Adipocyte (in vitro differentiated cells): Measurements from ENCODE around the gene PURA.

Experiments
- DNase-seq: peaks from one replicate; pipeline ENCODE4 v3.0.0-alpha.2; 2015; ENCODE audit warnings: low read depth
- H3K27me3 ChIP-seq: replicated peaks from 2 replicates; pipeline ENCODE4 v1.7.0; 2013; ENCODE audit warnings: mild to moderate bottlenecking, low read length, moderate library complexity; ENCODE audit not compliant: control insufficient read depth, insufficient read depth
- H3K36me3 ChIP-seq: 2 replicates; pipeline ENCODE4 v1.7.0; 2013; ENCODE audit warnings: low read length, mild to moderate bottlenecking, moderate library complexity; ENCODE audit not compliant: control insufficient read depth, insufficient read depth, severe bottlenecking
- H3K4me1 ChIP-seq: 2 replicates; pipeline ENCODE4 v1.7.0; 2013; ENCODE audit warnings: mild to moderate bottlenecking, low read length, moderate library complexity; ENCODE audit not compliant: control insufficient read depth, insufficient read depth
- H3K4me3 ChIP-seq: 2 replicates; pipeline ENCODE4 v1.7.0; 2013; ENCODE audit warnings: mild to moderate bottlenecking, low read length, moderate library complexity
- H3K9ac ChIP-seq: 2 replicates; pipeline ENCODE4 v1.7.0; 2013; ENCODE audit warnings: mild to moderate bottlenecking, low read length, moderate library complexity
- H3K9me3 ChIP-seq: 2 replicates; pipeline ENCODE4 v1.7.0; 2013; ENCODE audit warnings: mild to moderate bottlenecking, low read length, moderate library complexity; ENCODE audit not compliant: control insufficient read depth

The PURA gene

DNA sequence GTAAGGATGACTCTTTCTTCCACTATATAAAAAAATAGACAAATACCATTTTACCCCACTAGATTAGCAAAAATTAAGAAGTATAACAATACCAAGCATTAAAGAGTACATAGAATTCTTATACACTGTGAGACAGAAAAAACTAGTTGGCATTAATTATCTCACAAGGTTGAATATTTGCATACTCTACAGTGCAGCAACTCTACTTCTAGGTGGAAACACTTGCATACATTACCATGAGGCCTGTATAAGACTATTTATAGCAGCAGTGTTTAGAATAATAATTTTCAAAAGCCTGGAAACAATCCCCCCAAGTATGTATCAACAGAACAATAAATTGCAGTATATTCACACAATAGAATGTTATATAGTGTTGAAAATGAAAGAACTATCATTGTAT, 19.0 kb upstream of the PURA start:
- Histone ChIP-seq H3K36me3 (no peaks in the 10 kb centered on the region), H3K4me3 (no peak overlapping the region), H3K27me3 (no peaks in the 10 kb centered on the region), H3K9me3 (peaks cover 12% of the 10 kb centered on the region), H3K9ac (no peak overlapping the region), H3K4me1 (no peaks in the 10 kb centered on the region)
- no peak for DNase-seq

DNA sequence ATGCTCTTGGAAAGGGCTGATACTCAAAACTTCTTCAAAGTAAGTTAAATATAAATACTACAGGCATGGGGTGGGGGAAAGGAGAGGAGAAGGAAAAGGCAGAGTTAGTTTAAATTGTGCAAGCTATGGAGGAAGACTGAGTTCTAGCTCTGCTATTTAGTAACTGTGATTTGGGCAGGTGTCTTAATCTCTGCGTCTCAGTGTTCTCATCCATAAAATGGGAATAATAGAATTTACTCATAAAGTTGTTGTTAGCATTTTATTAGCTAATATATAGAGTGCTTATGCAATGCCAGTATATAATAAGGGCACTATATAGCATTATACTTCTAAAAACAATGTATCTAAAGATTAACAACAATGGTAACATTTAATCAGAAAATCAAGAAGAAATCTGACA, 12.7 kb upstream of the PURA start:
- no peak overlapping the region for H3K4me3 ChIP-seq

GRCh38 chr5:140103154-140103553, 10.8 kb upstream of the PURA start:
- Histone ChIP-seq H3K4me1 (peaks cover 20% of the 10 kb centered on the region), H3K27me3 (no peaks in the 10 kb centered on the region), H3K36me3 (no peaks in the 10 kb centered on the region), H3K9ac (no peak overlapping the region), H3K9me3 (no peaks in the 10 kb centered on the region), H3K4me3 (no peak overlapping the region)
- DNase-seq, result no peak

More for the DNA sequence above, 12.7 kb upstream of the PURA start:
- H3K9ac ChIP-seq, result no peak overlapping the region
- no peak for DNase-seq
- H3K9me3 ChIP-seq, result no peaks in the 10 kb centered on the region
- peaks cover 8% of the 10 kb centered on the region for H3K4me1 ChIP-seq
- H3K36me3 ChIP-seq, result no peaks in the 10 kb centered on the region
- no peaks in the 10 kb centered on the region for H3K27me3 ChIP-seq

DNA sequence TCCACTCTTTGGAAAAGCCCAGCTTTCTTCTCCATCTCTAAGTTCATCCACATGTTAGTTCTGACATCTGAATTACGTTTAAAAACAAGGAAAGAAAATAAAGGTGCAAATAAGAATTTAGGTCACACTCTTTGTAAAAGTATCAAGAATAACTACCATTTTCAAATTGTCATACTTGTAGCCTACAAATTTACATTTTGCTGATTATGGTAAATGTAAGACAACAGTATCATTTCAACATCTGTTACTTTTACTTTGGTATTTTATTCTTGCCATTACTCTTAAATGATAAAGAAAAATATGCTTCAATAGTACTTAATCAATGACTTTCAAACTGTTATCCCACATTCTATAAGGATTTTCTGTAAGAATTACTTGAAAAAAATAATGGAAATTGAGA, 9.8 kb upstream of the PURA start:
- H3K9ac ChIP-seq, result no peak overlapping the region
- DNase-seq, result no peak
- H3K36me3 ChIP-seq, result no peaks in the 10 kb centered on the region
- H3K4me3 ChIP-seq, result no peak overlapping the region
- peaks cover 20% of the 10 kb centered on the region for H3K4me1 ChIP-seq
- no peaks in the 10 kb centered on the region for H3K9me3 ChIP-seq
- H3K27me3 ChIP-seq, result no peaks in the 10 kb centered on the region

DNA sequence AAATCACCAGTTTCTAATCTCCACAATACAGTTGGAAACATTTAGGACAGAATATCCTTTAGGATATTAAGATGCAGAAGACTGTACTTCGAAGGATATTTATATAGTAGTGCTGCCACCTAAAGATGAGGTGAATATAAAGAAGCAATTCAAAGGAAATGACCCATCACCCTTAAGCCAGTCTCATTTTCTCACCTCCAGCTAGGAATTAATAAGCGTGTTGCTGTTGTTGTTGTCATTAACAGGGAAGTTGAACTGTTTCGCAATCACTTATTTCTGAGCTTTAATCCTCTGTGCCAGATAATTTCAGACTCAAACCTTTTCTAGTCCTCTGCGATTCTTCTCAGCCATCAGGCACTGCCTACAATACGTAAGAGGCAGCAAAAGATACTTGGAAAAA, 7.8 kb upstream of the PURA start:
- H3K4me3 ChIP-seq, result peak overlapping the region; percentile 97
- DNase-seq, result no peak
- H3K4me1 ChIP-seq, result peaks cover 37% of the 10 kb centered on the region
- no peaks in the 10 kb centered on the region for H3K27me3 ChIP-seq
- no peaks in the 10 kb centered on the region for H3K36me3 ChIP-seq
- H3K9me3 ChIP-seq, result no peaks in the 10 kb centered on the region
- peak overlapping the region; percentile 90 for H3K9ac ChIP-seq

DNA sequence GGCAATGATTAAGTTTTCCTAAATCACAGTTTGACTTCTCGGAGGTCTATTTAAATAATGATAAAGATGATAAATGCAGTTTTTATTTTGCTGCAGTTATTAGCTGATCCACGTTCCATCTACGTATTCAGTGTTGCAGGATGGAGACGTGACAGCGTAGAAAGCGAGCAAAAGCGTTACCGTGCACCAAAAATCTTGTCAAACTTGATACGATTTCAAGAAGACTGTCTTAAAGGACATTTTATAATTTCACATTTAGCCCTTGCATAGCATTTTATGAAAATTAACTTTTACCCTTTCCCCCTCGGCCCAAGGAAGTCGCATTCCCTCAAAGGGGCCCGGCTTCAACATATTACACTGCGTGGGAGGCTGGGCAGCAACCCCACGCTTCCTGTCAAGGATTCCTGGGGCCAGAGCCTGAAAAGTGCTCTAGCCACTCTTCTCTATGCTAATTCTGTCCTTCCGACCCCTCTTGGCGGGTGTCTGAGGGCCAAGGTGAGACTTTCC, 7.1 kb upstream of the PURA start:
- Histone ChIP-seq H3K36me3 (no peaks in the 10 kb centered on the region), H3K4me3 (peak overlapping the region; percentile 97), H3K9me3 (no peaks in the 10 kb centered on the region), H3K4me1 (peaks cover 42% of the 10 kb centered on the region), H3K9ac (peak overlapping the region; percentile 90), H3K27me3 (no peaks in the 10 kb centered on the region)
- no peak for DNase-seq

DNA sequence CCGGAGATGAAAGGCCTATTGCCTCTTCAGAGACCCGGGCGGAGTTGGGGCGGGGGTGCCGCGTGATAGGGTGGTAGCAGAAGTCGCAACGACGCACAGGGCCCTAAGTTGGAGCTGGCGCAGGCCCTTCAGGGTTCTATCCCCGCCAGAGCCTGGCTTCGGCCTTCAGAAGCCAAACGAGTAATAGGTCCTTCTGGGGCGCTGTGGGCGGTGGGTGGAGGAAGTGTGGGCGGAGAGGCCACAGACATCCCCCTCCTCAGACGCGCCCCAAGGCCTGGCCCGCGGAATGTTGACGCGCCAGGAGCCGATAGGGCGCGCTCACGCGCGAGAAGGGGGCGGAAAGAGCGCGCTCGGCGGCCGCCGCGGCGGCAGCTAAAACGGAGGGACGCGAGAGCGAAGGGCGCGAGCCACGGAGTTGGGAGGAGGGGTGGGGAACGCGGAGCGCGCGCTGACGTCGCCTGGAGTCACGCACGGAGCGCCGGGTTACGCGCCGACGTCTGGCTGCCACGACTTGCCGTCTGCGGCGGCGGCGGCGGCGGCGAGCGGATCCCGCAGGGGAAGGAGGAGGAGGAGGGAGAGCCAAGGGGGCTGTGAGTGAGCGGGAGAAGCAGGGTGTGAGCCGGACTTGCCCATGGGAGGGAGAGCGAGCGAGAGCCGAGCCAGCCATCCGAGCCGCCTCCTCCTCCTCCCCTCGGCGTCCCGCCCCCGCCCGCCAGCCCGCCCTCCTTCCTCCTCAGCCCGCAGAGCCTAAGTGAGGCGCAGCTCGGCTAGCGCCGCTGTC, 6.4 kb upstream of the PURA start:
- Histone ChIP-seq H3K9ac (peak overlapping the region; percentile 90), H3K9me3 (no peaks in the 10 kb centered on the region), H3K27me3 (no peaks in the 10 kb centered on the region), H3K4me1 (peaks cover 49% of the 10 kb centered on the region), H3K36me3 (no peaks in the 10 kb centered on the region), H3K4me3 (peak overlapping the region; percentile 97)
- peak; percentile 97 for DNase-seq

GRCh38 chr5:140108093-140109017, 5.6 kb upstream of the PURA start:
- peak overlapping the region; percentile 90 for H3K9ac ChIP-seq
- no peaks in the 10 kb centered on the region for H3K27me3 ChIP-seq
- no peaks in the 10 kb centered on the region for H3K36me3 ChIP-seq
- peak; percentile 56 for DNase-seq
- no peaks in the 10 kb centered on the region for H3K9me3 ChIP-seq
- H3K4me1 ChIP-seq, result peaks cover 51% of the 10 kb centered on the region
- peak overlapping the region; percentile 97 for H3K4me3 ChIP-seq

- Histone ChIP-seq H3K4me1 (peaks cover 51% of the 10 kb centered on the region), H3K27me3 (no peaks in the 10 kb centered on the region), H3K9ac (peak overlapping the region; percentile 90), H3K9me3 (no peaks in the 10 kb centered on the region), H3K4me3 (peak overlapping the region; percentile 97), H3K36me3 (no peaks in the 10 kb centered on the region)
- DNase-seq, result peak; percentile 62
Measured at GRCh38 chr5:140109018-140109758, 4.7 kb upstream of the PURA start.

- DNase-seq, result no peak
- no peaks in the 10 kb centered on the region for H3K27me3 ChIP-seq
- H3K4me1 ChIP-seq, result peaks cover 55% of the 10 kb centered on the region
- peak overlapping the region; percentile 90 for H3K9ac ChIP-seq
- H3K36me3 ChIP-seq, result no peaks in the 10 kb centered on the region
- H3K9me3 ChIP-seq, result no peaks in the 10 kb centered on the region
- H3K4me3 ChIP-seq, result peak overlapping the region; percentile 97
Measured at GRCh38 chr5:140109759-140110645, 3.9 kb upstream of the PURA start.
